ENCODE data around the gene OSTF1.

Gene OSTF1

DNA sequence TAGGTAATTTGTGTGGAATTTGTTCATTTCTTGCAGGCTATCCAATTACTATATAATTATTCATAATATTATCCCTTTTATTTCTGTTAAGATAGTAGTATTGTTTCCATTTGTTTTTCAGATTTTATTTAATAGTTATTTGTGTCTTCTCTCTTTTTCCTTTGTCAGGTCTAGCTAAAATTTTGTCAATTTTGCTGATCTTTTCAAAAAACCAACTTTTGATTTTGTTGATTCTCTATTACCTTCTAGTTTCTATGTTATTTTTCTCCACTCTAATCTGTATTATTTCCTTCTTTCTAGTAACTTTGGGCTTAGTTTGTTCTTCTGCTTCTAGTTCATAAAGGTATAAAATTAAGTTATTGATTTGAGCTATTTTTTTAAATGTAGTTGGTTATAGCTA, 76.3 kb downstream of the OSTF1 start (continued):
- TF ChIP-seq, protein P1, sequence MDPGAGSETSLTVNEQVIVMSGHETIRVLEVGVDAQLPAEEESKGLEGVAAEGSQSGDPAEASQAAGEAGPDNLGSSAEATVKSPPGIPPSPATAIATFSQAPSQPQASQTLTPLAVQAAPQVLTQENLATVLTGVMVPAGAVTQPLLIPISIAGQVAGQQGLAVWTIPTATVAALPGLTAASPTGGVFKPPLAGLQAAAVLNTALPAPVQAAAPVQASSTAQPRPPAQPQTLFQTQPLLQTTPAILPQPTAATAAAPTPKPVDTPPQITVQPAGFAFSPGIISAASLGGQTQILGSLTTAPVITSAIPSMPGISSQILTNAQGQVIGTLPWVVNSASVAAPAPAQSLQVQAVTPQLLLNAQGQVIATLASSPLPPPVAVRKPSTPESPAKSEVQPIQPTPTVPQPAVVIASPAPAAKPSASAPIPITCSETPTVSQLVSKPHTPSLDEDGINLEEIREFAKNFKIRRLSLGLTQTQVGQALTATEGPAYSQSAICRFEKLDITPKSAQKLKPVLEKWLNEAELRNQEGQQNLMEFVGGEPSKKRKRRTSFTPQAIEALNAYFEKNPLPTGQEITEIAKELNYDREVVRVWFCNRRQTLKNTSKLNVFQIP (CRISPR knock-in tag; IDR thresholded peaks at IDR 0.05; ENCODE audit: borderline replicate concordance, low read depth): no peak
- TF ChIP-seq SNAI2 (CRISPR knock-in tag; IDR thresholded peaks at IDR 0.05) (no peak), GLIS3 (CRISPR knock-in tag; IDR thresholded peaks at IDR 0.05) (no peak), ZFP3 (CRISPR knock-in tag; IDR thresholded peaks at IDR 0.05) (no peak), ZNF565 (CRISPR knock-in tag; conservative IDR thresholded peaks at IDR 0.05; ENCODE audit: low read depth) (no peak), BACH2 (CRISPR knock-in tag; IDR thresholded peaks at IDR 0.05; ENCODE audit: borderline replicate concordance) (no peak), CSDC2 (CRISPR knock-in tag; IDR thresholded peaks at IDR 0.05) (no peak)
- TF ChIP-seq, protein P2, sequence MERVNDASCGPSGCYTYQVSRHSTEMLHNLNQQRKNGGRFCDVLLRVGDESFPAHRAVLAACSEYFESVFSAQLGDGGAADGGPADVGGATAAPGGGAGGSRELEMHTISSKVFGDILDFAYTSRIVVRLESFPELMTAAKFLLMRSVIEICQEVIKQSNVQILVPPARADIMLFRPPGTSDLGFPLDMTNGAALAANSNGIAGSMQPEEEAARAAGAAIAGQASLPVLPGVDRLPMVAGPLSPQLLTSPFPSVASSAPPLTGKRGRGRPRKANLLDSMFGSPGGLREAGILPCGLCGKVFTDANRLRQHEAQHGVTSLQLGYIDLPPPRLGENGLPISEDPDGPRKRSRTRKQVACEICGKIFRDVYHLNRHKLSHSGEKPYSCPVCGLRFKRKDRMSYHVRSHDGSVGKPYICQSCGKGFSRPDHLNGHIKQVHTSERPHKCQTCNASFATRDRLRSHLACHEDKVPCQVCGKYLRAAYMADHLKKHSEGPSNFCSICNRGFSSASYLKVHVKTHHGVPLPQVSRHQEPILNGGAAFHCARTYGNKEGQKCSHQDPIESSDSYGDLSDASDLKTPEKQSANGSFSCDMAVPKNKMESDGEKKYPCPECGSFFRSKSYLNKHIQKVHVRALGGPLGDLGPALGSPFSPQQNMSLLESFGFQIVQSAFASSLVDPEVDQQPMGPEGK (CRISPR knock-in tag; IDR thresholded peaks at IDR 0.05; ENCODE audit: borderline replicate concordance): no peak

DNA sequence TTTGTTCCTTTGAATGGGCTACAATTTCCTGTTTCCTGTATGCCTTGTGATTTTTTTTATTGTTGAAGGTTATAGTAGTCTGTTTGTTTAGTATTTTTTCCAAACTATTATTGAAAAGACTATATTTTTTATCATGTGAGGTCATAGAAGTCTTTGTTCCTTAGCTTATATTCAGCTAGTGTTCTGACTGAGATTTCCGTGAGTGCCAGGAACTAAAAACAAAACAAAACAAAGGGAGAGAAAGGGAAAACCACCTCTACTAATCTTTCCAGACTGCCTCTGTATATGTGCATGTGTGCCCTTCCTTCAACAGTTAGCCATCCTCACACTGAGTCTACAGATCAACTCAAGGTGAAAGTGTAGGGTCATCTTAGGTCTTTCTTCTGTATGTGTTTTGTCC, 79.0 kb downstream of the OSTF1 start:
- ATAC-seq: no peak
- no peak for TF ChIP-seq ZNF565 (CRISPR knock-in tag; conservative IDR thresholded peaks at IDR 0.05; ENCODE audit: low read depth)
- no peak for TF ChIP-seq ZC3H10 (CRISPR knock-in tag; IDR thresholded peaks at IDR 0.05)
- TF ChIP-seq, protein P3, sequence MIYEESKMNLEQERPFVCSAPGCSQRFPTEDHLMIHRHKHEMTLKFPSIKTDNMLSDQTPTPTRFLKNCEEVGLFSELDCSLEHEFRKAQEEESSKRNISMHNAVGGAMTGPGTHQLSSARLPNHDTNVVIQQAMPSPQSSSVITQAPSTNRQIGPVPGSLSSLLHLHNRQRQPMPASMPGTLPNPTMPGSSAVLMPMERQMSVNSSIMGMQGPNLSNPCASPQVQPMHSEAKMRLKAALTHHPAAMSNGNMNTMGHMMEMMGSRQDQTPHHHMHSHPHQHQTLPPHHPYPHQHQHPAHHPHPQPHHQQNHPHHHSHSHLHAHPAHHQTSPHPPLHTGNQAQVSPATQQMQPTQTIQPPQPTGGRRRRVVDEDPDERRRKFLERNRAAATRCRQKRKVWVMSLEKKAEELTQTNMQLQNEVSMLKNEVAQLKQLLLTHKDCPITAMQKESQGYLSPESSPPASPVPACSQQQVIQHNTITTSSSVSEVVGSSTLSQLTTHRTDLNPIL (CRISPR knock-in tag; IDR thresholded peaks at IDR 0.05; ENCODE audit: low read depth): no peak
- TF ChIP-seq GLIS3 (CRISPR knock-in tag; IDR thresholded peaks at IDR 0.05): no peak
- TF ChIP-seq ZFP30 (CRISPR knock-in tag; IDR thresholded peaks at IDR 0.05): no peak
- no peak for TF ChIP-seq ZNF8 (CRISPR knock-in tag; IDR thresholded peaks at IDR 0.05)
- TF ChIP-seq RARB (CRISPR knock-in tag; IDR thresholded peaks at IDR 0.05): no peak

DNA sequence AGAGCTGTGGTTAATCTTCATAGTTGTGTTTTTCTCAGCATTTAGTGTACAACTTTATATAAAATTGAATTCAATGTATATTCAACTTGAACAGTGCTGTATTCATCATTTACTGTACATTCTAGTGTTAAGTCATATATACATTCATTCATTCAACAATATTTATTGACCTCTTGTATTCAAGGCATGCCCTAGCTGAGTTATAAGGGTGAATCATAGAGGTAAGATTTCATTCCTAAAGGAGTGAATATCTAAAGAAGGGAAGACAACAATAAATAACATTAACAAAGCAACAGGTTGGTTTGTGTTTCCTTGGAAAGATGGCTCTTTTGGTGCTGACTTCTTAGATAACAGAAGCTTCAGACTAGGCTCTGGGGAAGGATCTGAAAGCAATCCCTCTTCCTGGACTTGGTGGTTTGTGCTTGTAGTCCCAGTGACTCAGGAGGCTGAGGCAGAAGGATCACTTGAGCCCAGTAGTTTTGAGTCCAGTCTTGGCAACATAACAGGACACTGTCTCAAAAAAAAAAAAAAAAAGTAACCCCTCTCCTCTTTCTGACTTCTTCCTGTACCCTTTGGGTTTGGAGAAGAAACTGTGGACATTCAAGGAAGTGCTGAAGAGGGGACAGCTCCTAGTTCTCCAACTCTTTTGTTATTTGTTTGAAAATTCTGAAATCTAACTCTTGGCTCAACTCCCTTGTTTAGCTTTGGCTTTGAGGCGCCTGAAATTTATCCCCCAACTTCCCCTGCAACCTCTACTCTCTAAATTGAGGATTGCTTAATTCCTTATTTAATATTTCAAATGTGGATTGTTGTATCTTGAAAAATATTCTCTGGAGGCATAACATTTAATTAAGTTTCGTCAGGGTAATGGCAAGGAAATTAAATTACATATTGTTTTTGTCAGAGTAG, 80.2 kb downstream of the OSTF1 start:
- TF ChIP-seq GLIS3 (CRISPR knock-in tag; IDR thresholded peaks at IDR 0.05) (no peak), SNAI2 (CRISPR knock-in tag; IDR thresholded peaks at IDR 0.05) (no peak), CSDC2 (CRISPR knock-in tag; IDR thresholded peaks at IDR 0.05) (no peak), ZFP30 (CRISPR knock-in tag; IDR thresholded peaks at IDR 0.05) (no peak), PPARA (CRISPR knock-in tag; IDR thresholded peaks at IDR 0.05; ENCODE audit: borderline replicate concordance) (no peak), ZNF565 (CRISPR knock-in tag; conservative IDR thresholded peaks at IDR 0.05; ENCODE audit: low read depth) (no peak), ZNF8 (CRISPR knock-in tag; IDR thresholded peaks at IDR 0.05) (no peak), ARNTL (CRISPR knock-in tag; IDR thresholded peaks at IDR 0.05; ENCODE audit: borderline replicate concordance, low read depth) (no peak), ZNF70 (CRISPR knock-in tag; IDR thresholded peaks at IDR 0.05) (no peak), ZFP3 (CRISPR knock-in tag; IDR thresholded peaks at IDR 0.05) (no peak), BACH2 (CRISPR knock-in tag; IDR thresholded peaks at IDR 0.05; ENCODE audit: borderline replicate concordance) (no peak), RARB (CRISPR knock-in tag; IDR thresholded peaks at IDR 0.05) (no peak), TCF4 (CRISPR knock-in tag; IDR thresholded peaks at IDR 0.05; ENCODE audit: borderline replicate concordance) (no peak), ISL1 (CRISPR knock-in tag; IDR thresholded peaks at IDR 0.05) (no peak)
- TF ChIP-seq, protein P4, sequence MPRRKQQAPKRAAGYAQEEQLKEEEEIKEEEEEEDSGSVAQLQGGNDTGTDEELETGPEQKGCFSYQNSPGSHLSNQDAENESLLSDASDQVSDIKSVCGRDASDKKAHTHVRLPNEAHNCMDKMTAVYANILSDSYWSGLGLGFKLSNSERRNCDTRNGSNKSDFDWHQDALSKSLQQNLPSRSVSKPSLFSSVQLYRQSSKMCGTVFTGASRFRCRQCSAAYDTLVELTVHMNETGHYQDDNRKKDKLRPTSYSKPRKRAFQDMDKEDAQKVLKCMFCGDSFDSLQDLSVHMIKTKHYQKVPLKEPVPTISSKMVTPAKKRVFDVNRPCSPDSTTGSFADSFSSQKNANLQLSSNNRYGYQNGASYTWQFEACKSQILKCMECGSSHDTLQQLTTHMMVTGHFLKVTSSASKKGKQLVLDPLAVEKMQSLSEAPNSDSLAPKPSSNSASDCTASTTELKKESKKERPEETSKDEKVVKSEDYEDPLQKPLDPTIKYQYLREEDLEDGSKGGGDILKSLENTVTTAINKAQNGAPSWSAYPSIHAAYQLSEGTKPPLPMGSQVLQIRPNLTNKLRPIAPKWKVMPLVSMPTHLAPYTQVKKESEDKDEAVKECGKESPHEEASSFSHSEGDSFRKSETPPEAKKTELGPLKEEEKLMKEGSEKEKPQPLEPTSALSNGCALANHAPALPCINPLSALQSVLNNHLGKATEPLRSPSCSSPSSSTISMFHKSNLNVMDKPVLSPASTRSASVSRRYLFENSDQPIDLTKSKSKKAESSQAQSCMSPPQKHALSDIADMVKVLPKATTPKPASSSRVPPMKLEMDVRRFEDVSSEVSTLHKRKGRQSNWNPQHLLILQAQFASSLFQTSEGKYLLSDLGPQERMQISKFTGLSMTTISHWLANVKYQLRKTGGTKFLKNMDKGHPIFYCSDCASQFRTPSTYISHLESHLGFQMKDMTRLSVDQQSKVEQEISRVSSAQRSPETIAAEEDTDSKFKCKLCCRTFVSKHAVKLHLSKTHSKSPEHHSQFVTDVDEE (CRISPR knock-in tag; IDR thresholded peaks at IDR 0.05): no peak
- no peak for ATAC-seq

DNA sequence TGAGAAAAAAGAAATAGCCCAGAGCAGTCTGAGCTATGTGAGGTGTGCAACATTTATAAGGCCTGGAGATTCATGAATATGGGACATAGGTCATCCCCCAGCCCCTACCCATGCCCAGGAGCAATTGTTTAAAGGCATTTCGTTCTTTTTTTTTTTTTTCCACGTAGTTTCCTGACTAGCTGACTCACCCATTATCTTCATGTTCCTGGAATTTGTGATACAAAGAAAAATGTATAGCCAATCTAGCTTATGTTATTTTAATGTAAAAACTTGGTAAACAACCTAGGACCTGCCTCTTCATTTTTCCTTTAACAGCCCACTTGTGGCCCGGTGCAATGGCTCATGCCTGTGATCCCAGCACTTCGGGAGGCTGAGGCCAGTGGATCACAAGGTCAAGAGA, 81.3 kb downstream of the OSTF1 start:
- no peak for ATAC-seq
- TF ChIP-seq RARB (CRISPR knock-in tag; IDR thresholded peaks at IDR 0.05) (no peak), GLIS3 (CRISPR knock-in tag; IDR thresholded peaks at IDR 0.05) (no peak), OSR1 (CRISPR knock-in tag; IDR thresholded peaks at IDR 0.05) (no peak), BACH2 (CRISPR knock-in tag; IDR thresholded peaks at IDR 0.05; ENCODE audit: borderline replicate concordance) (no peak), CSDC2 (CRISPR knock-in tag; IDR thresholded peaks at IDR 0.05) (no peak), TCF4 (CRISPR knock-in tag; IDR thresholded peaks at IDR 0.05; ENCODE audit: borderline replicate concordance) (no peak), ESRRG (CRISPR knock-in tag; IDR thresholded peaks at IDR 0.05) (no peak), ZFP3 (CRISPR knock-in tag; IDR thresholded peaks at IDR 0.05) (no peak), SNAI2 (CRISPR knock-in tag; IDR thresholded peaks at IDR 0.05) (no peak), ZNF565 (CRISPR knock-in tag; conservative IDR thresholded peaks at IDR 0.05; ENCODE audit: low read depth) (no peak)
- TF ChIP-seq, protein P5, sequence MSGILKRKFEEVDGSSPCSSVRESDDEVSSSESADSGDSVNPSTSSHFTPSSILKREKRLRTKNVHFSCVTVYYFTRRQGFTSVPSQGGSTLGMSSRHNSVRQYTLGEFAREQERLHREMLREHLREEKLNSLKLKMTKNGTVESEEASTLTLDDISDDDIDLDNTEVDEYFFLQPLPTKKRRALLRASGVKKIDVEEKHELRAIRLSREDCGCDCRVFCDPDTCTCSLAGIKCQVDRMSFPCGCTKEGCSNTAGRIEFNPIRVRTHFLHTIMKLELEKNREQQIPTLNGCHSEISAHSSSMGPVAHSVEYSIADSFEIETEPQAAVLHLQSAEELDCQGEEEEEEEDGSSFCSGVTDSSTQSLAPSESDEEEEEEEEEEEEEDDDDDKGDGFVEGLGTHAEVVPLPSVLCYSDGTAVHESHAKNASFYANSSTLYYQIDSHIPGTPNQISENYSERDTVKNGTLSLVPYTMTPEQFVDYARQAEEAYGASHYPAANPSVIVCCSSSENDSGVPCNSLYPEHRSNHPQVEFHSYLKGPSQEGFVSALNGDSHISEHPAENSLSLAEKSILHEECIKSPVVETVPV (CRISPR knock-in tag; IDR thresholded peaks at IDR 0.05): no peak
- TF ChIP-seq, protein P3 (CRISPR knock-in tag; IDR thresholded peaks at IDR 0.05; ENCODE audit: low read depth): no peak
